ENCODE measurements around the gene ZMYM2.

DNA sequence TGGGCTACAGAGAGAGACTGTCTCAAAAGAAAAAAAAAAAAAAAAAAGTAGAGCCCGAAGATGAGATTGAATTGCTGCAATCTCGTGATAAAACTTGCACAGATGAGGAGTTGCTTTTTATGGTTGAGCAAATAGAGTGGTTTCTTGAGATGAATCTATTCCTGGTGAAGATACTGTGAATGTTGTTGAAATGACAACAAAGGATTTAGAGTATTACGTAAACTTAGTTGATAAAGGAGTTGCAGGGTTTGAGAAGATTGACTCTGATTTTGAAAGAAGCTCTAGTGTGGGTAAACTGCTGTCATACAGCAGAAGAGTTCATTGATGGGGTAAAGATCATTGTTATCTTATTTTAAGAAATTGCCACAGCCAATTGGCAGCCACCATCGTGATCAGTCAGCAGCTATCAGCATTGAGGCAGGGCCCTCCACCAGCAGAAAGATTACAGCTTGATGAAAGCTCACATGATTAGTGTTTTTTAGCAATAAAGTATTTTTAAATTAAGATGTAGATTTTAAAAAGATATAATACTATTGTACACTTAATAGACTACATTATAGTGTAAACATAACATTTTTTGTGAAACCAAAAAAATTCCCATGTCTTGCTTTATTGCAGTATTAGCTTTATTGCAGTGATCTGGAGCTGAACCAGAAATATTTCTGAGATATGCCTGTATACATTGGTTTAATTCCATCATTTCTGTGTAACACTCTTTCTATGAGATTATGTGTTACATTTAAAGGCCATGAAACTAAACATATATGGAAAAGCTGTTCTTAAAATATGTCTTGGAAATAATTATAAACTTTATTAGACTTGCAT, 43.1 kb downstream of the ZMYM2 start:
- TF ChIP-seq, protein P1, sequence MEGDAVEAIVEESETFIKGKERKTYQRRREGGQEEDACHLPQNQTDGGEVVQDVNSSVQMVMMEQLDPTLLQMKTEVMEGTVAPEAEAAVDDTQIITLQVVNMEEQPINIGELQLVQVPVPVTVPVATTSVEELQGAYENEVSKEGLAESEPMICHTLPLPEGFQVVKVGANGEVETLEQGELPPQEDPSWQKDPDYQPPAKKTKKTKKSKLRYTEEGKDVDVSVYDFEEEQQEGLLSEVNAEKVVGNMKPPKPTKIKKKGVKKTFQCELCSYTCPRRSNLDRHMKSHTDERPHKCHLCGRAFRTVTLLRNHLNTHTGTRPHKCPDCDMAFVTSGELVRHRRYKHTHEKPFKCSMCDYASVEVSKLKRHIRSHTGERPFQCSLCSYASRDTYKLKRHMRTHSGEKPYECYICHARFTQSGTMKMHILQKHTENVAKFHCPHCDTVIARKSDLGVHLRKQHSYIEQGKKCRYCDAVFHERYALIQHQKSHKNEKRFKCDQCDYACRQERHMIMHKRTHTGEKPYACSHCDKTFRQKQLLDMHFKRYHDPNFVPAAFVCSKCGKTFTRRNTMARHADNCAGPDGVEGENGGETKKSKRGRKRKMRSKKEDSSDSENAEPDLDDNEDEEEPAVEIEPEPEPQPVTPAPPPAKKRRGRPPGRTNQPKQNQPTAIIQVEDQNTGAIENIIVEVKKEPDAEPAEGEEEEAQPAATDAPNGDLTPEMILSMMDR (IDR thresholded peaks at IDR 0.05), result no peak
- TF ChIP-seq POLR2A (IDR thresholded peaks at IDR 0.05), result no peak

All from uterus (tissue), 2 donors.